Endodermal cell (in vitro differentiated cells): ENCODE measurements around the gene BTRC. TPM values are rescaled to one million over a fixed set of nuclear protein-coding genes. Genes with fewer than 3 reads are reported as not detected.
"Not testable (repeated sequence)": the region's sequence is repeated elsewhere in the genome, so short reads cannot be mapped to it uniquely, and the experiment has no call there.

Source experiments
- DNase-seq: peaks from one replicate; pipeline ENCODE4 v3.0.0-alpha.2; 2017
- H3K27ac ChIP-seq: 2 replicates; pipeline ENCODE4 v1.5.1; 2013; ENCODE audit warnings: mild to moderate bottlenecking, low read depth, low read length, moderate library complexity
- H3K27me3 ChIP-seq: 2 replicates; pipeline ENCODE4 v1.6.1; 2013; ENCODE audit warnings: mild to moderate bottlenecking, low read length, moderate library complexity; ENCODE audit not compliant: insufficient read depth, control insufficient read depth, poor library complexity, severe bottlenecking
- H3K36me3 ChIP-seq: 2 replicates; pipeline ENCODE4 v1.7.0; 2013; ENCODE audit warnings: mild to moderate bottlenecking, low read length, moderate library complexity; ENCODE audit not compliant: control insufficient read depth, insufficient read depth
- H3K4me1 ChIP-seq: one replicate; pipeline ENCODE4 v1.7.0; 2013; ENCODE audit warnings: low read length; ENCODE audit not compliant: control insufficient read depth, insufficient read depth
- H3K4me3 ChIP-seq: 2 replicates; pipeline ENCODE4 v1.5.1; 2013; ENCODE audit warnings: mild to moderate bottlenecking, low read length, moderate library complexity
- H3K9ac ChIP-seq: 2 replicates; pipeline ENCODE4 v1.6.1; 2013; ENCODE audit warnings: mild to moderate bottlenecking, low read length, moderate library complexity; ENCODE audit not compliant: poor library complexity, severe bottlenecking; ENCODE audit errors: extremely low read depth
- H3K9me3 ChIP-seq: 2 replicates; pipeline ENCODE4 v1.6.1; 2013; ENCODE audit warnings: mild to moderate bottlenecking, low read length, moderate library complexity; ENCODE audit not compliant: control insufficient read depth
- H3K27ac Mint-ChIP-seq: 2 replicates; pipeline ENCODE4 v1.8.0; 2020; ENCODE audit warnings: mixed read lengths
- H3K27me3 Mint-ChIP-seq: 2 replicates; pipeline ENCODE4 v1.8.0; 2021; ENCODE audit warnings: mild to moderate bottlenecking, mixed read lengths; ENCODE audit not compliant: insufficient read depth
- H3K36me3 Mint-ChIP-seq: 2 replicates; pipeline ENCODE4 v1.8.0; 2020; ENCODE audit warnings: low read depth, mixed read lengths
- H3K4me1 Mint-ChIP-seq: 2 replicates; pipeline ENCODE4 v1.8.0; 2020; ENCODE audit warnings: mixed read lengths
- H3K4me3 Mint-ChIP-seq: 2 replicates; pipeline ENCODE4 v1.8.0; 2020; ENCODE audit warnings: mild to moderate bottlenecking, moderate library complexity, mixed read lengths
- H3K9me3 Mint-ChIP-seq: 2 replicates; pipeline ENCODE4 v1.8.0; 2020; ENCODE audit warnings: mild to moderate bottlenecking, mixed read lengths
- CTCF ChIP-seq: fragments of 200-600 bp; sonication (generic); conservative IDR thresholded peaks from 2 replicates; pipeline ENCODE4 v1.5.0; 2021; ENCODE audit warnings: antibody characterized with exemption, mild to moderate bottlenecking
- WGBS, 2 experiments: methylation state at CpG; one replicate each; pipeline versions ENCODE4 v1.1.5 to v1.1.7; 2013; ENCODE audit warnings: missing lambda C conversion rate in 2 of 2, mixed read lengths in 1 of 2; ENCODE audit not compliant: insufficient coverage in 1 of 2, insufficient read length in 1 of 2; 5-methylcytosine and 5-hydroxymethylcytosine counted together
- total RNA-seq, 2 donors: library from RNA; stranded (reverse); fragmentation: NEBNext Ultra II Directional in 1 of 2; extraction: Animal tissue kit (Norgen Biotek cat#: 25700) in 1 of 2; gene quantifications; 2 replicates in 1 of 2; 3 replicates in 1 of 2; pipeline ENCODE4 v1.2.1, GENCODE V29; 2021

The BTRC gene
- total RNA-seq, 2 donors from 2014 or later = 30.1 to 38.2 TPM

- Mint-ChIP-seq H3K9me3 (no peaks in the 10 kb centered on the region), H3K27ac (no peak overlapping the region), H3K4me1 (peaks cover 26% of the 10 kb centered on the region), H3K36me3 (peaks cover 2% of the 10 kb centered on the region), H3K27me3 (no peaks in the 10 kb centered on the region), H3K4me3 (no peak overlapping the region)
- Histone ChIP-seq H3K4me1 (no peaks in the 10 kb centered on the region), H3K36me3 (no peaks in the 10 kb centered on the region), H3K27me3 (no peaks in the 10 kb centered on the region), H3K4me3 (no peak overlapping the region), H3K9me3 (no peaks in the 10 kb centered on the region), H3K27ac (no peak overlapping the region), H3K9ac (no peak overlapping the region)
- TF ChIP-seq CTCF = no peak
- WGBS, 2 experiments = 83 to 97% methylated on average over 1 to 2 of the region's 2 CpGs
- DNase-seq = no peak
These were observed 34.8 kb downstream of the BTRC start for GRCh38 chr10:101388676-101389276.

GRCh38 chr10:101389532-101389931, 35.6 kb downstream of the BTRC start:
- not testable (repeated sequence) for H3K27ac Mint-ChIP-seq, H3K27me3 ChIP-seq, H3K9me3 Mint-ChIP-seq, H3K4me3 Mint-ChIP-seq, H3K4me1 ChIP-seq, DNase-seq, H3K36me3 Mint-ChIP-seq, H3K9ac ChIP-seq, H3K27ac ChIP-seq, H3K9me3 ChIP-seq, H3K36me3 ChIP-seq, H3K4me3 ChIP-seq, H3K27me3 Mint-ChIP-seq
- H3K4me1 Mint-ChIP-seq = peaks cover 32% of the 10 kb centered on the region
- WGBS, 2 experiments = 90 to 95% methylated on average over 2 of the region's 2 CpGs

GRCh38 chr10:101389986-101390531, 36.1 kb downstream of the BTRC start:
- Mint-ChIP-seq H3K9me3 (no peaks in the 10 kb centered on the region), H3K27me3 (no peaks in the 10 kb centered on the region), H3K4me3 (no peak overlapping the region), H3K4me1 (peaks cover 37% of the 10 kb centered on the region), H3K36me3 (peaks cover 2% of the 10 kb centered on the region), H3K27ac (no peak overlapping the region)
- Histone ChIP-seq H3K27me3 (no peaks in the 10 kb centered on the region), H3K9me3 (no peaks in the 10 kb centered on the region), H3K36me3 (no peaks in the 10 kb centered on the region), H3K9ac (no peak overlapping the region), H3K4me1 (peaks cover 9% of the 10 kb centered on the region), H3K4me3 (no peak overlapping the region), H3K27ac (no peak overlapping the region)
- no peak for TF ChIP-seq CTCF
- no peak for DNase-seq
- 83 to 94% methylated on average over 1 to 8 of the region's 10 CpGs for WGBS, 2 experiments
